Hepatocyte (in vitro differentiated cells): Measurements from ENCODE around the gene PLAAT3.

Experiments
- CTCF ChIP-seq: fragments of 200-600 bp; sonication (generic); IDR thresholded peaks from 2 replicates; pipeline ENCODE4 v1.5.1; 2016; ENCODE audit warnings: antibody characterized with exemption, mild to moderate bottlenecking; ENCODE audit not compliant: poor library complexity
- EZH2 ChIP-seq: fragments of 200-600 bp; sonication (generic); IDR thresholded peaks from 2 replicates; pipeline ENCODE4 v1.6.1; 2016; ENCODE audit warnings: antibody characterized with exemption, mild to moderate bottlenecking, borderline replicate concordance
- EZH2phosphoT487 ChIP-seq: fragments of 200-600 bp; sonication (generic); IDR thresholded peaks from one replicate; pipeline ENCODE4 v1.6.1; 2018; ENCODE audit warnings: antibody characterized with exemption, mild to moderate bottlenecking, low read depth, moderate library complexity; ENCODE audit not compliant: unreplicated experiment, severe bottlenecking

GRCh38 chr11:63549411-63549810 is 64.8 kb downstream of the PLAAT3 start:
- TF ChIP-seq CTCF (no peak), EZH2 (no peak), EZH2phosphoT487 (no peak)
